ENCODE data around the gene GAS5.
"Not testable (repeated sequence)": the region's sequence is repeated elsewhere in the genome, so short reads cannot be mapped to it uniquely, and the experiment has no call there.

Gene GAS5

GRCh38 chr1:173867753-173868265, at the start of gene GAS5:
TSS of gene GAS5 (minus strand) at chr1:173867989.
- peak; percentile 97 for FAIRE-seq
- DNase-seq (ENCODE audit: insufficient read length, low spot score) = peak; percentile 96

DNA sequence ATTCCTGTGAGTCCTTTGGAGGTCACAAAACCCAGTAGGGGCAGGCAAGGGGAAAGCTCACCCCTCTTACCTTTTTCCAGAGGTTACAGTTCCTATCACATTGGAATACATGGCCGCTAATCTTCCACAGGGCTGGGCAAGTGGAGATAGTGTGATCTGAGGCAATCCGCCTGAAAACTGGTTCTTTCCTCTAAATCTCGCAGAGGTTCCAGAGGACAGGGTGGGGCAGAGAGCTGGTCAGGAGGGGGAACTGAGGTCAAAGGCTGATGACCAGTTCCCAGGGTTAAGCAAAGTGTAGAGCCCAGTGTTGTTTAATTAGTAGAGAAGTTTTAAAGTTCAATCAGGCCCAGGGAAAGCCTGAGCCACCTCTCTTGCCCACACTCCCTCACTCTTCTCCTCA, 49.4 kb upstream of the GAS5 start, which contains the start of gene SERPINC1:
Gene SERPINC1, minus strand, starts transcription at position 179 of the 400 bp plus-strand sequence. Its CDS starts 68 bp downstream, at position 111.
- FAIRE-seq = no peak
- no peak for DNase-seq (ENCODE audit: insufficient read length, low spot score)

GRCh38 chr1:173916667-173917066, 48.9 kb upstream of the GAS5 start:
- no peak for DNase-seq (ENCODE audit: insufficient read length, low spot score)
- FAIRE-seq = no peak

DNA sequence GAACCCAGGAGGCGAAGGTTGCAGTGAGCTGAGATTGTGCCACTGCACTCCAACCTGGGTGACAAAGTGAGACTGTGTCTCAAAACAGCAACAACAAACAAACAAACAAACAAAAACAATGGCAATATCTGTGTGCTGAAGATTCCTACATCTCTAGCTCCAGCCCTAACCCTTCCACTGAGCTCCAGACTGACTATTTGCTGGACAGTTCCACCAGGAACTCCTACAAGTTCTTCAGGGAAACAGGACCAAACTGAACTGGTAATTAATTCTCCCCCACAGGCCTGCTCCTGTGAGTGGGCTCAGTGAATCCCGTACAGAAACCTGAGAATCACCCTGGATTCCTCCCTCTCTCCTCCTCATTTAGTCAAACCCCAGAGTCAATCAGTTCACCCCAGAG, 47.8 kb upstream of the GAS5 start:
- FAIRE-seq (no peak), DNase-seq (ENCODE audit: insufficient read length, low spot score) (no peak)

GRCh38 chr1:173914366-173914871, 46.6 kb upstream of the GAS5 start:
- FAIRE-seq (no peak), DNase-seq (ENCODE audit: insufficient read length, low spot score) (peak; percentile 30)

- DNase-seq (ENCODE audit: insufficient read length, low spot score) = no peak
- FAIRE-seq = no peak
Observed at GRCh38 chr1:173913111-173913510, 45.3 kb upstream of the GAS5 start.

DNA sequence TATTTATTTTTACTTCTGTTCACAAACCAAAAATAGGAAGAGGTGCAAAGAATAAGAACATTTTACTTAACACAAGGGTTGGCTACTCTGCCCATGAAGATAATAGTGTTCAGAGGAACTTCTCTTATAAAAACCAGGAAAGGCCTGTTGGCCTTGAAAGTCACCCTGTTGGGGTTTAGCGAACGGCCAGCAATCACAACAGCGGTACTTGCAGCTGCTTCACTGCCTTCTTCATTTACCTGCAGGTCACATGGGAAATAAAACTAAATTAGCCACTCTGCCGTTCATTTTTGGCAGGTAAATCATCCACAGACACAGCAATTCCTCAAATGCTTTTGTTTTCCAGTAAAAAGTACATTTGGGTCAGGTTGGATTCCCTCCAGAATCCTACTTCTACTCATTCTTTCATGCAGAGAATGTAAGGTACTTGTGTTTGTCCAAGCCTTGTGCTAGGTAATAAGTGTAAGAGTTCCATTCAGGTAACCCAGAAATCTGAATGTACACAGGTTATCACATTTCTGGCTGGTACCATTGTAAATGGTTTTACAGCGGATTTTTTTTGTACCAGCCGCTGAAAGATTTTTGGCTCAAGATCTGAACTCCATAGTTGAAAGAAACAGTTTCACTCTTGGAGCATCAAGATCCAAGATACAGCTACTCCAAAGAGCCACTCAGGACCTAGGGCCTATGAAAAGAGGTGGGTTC, 36.2 kb upstream of the GAS5 start:
- DNase-seq (ENCODE audit: insufficient read length, low spot score) (no peak), FAIRE-seq (no peak)

GRCh38 chr1:173900992-173901391, 33.2 kb upstream of the GAS5 start:
- FAIRE-seq (no peak), DNase-seq (ENCODE audit: insufficient read length, low spot score) (no peak)

DNA sequence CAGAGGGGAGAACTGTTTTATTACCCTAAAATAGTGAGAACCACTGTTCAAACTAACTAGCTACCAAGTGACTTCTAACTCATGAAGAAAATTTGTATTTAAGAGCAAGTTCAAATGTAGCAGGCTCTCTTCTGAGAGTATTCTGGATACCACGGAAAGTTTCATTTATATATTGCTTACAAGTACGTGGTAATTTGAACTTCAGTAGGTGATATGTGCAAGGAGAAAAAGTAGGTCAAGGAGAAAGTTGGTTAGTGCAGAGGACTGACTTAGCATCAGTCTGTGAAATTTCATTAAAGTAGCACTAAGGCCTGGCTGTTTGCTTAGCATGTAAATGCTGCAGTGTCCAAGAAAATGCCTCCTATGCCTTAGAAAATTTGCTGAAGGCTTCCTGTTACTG, 32.6 kb upstream of the GAS5 start:
- FAIRE-seq = no peak

GRCh38 chr1:173894189-173894588, 26.4 kb upstream of the GAS5 start:
- FAIRE-seq = no peak
- DNase-seq (ENCODE audit: insufficient read length, low spot score) = no peak

More for the DNA sequence above, 32.6 kb upstream of the GAS5 start:
- DNase-seq (ENCODE audit: insufficient read length, low spot score) = no peak

GRCh38 chr1:173893611-173894010, 25.8 kb upstream of the GAS5 start:
- DNase-seq (ENCODE audit: insufficient read length, low spot score) (no peak), FAIRE-seq (no peak)

DNA sequence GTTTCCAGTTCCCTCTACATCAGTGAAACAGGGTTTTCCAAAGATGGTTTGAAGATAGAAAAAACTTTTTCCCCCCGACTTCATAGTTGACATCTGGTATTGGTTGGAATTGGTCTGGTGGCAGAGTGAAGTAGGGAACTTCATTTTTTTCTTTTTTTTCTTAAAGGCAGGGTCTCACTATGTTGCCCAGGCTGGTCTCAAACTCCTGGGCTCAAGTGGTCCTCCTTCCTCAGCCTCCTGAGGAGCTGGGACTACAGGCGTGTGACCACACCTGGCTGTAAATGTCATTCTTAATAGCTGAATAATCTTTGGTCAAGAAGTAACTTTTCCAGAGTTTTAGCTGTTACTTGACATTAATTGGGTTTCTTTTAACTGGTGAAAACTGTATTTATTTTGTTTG, 22.1 kb upstream of the GAS5 start:
- FAIRE-seq (no peak), DNase-seq (ENCODE audit: insufficient read length, low spot score) (no peak)

DNA sequence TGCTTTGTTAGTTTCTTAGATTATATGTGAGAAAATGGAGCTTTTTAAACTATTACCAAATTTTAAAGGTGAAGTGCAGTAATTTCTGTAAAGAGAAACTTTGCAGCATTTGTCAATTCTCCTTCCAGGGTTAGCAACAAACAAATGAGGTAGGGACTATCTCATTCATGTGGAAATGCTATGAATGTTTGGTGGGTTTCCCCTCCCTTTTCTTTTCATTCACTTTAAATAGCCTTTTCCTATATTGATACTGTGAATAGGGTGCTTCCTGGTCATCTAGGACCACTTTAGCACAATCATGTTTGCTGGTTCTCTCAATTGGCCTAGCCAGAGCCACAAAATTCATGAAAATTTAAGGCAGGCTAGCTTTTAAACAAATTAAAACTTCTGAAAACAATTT, 21.0 kb upstream of the GAS5 start:
- FAIRE-seq = no peak
- no peak for DNase-seq (ENCODE audit: insufficient read length, low spot score)

DNA sequence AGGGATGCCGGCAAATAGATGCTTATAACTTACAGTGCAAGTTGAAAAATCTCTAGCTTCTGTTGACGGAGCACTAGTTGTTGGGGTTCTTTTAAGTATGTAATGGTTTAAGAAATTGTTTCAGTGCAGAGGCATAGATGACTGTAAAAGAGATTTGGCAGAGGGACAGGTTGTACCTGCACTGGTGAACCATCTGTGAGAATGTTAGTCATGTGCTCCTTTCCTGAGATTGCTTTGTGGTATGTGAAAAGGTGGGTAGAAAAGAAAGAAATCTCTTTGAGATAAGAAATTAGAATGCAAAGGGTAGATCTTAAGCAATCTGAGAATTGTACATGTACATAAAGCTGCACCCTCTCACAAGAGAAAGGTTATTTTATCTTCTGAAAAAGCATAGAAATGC, 19.8 kb upstream of the GAS5 start:
- no peak for DNase-seq (ENCODE audit: insufficient read length, low spot score)
- FAIRE-seq = no peak

- DNase-seq (ENCODE audit: insufficient read length, low spot score) (no peak), FAIRE-seq (no peak)
Observed at GRCh38 chr1:173886746-173887611, 19.2 kb upstream of the GAS5 start.

- DNase-seq (ENCODE audit: insufficient read length, low spot score) = no peak
- FAIRE-seq = peak; percentile 28
Observed at GRCh38 chr1:173884701-173885100, 16.9 kb upstream of the GAS5 start.

GRCh38 chr1:173881117-173881516, 13.3 kb upstream of the GAS5 start:
- not testable (repeated sequence) for DNase-seq (ENCODE audit: insufficient read length, low spot score); FAIRE-seq

- DNase-seq (ENCODE audit: insufficient read length, low spot score) (no peak), FAIRE-seq (no peak)
Observed at GRCh38 chr1:173878251-173878650, 10.5 kb upstream of the GAS5 start.

- DNase-seq (ENCODE audit: insufficient read length, low spot score) (no peak), FAIRE-seq (no peak)
Observed at GRCh38 chr1:173876732-173877131, 8.9 kb upstream of the GAS5 start.

GRCh38 chr1:173871500-173871899, 3.7 kb upstream of the GAS5 start:
- no peak for FAIRE-seq
- no peak for DNase-seq (ENCODE audit: insufficient read length, low spot score)

- DNase-seq (ENCODE audit: insufficient read length, low spot score) (no peak), FAIRE-seq (no peak)
Observed at GRCh38 chr1:173871091-173871490, 3.3 kb upstream of the GAS5 start.

Measured in HTR-8/SVneo (cell line).